ENCODE results near the gene PROKR1.
A peak's percentile ranks its signal among the peaks of the same experiment; 100 is the strongest.

Gene PROKR1

GRCh38 chr2:68627615-68628014 is 15.8 kb upstream of the PROKR1 start:
- TF ChIP-seq CTCF (IDR thresholded peaks at IDR 0.05; ENCODE audit: low read depth, low read length) = no peak
- no peak overlapping the region for H3K4me3 ChIP-seq (replicated peaks in 1 of 2; ENCODE audit: low read depth in 2 of 2, low read length in 2 of 2)
- no peak for DNase-seq (ENCODE audit: low read depth in 2 of 2)

GRCh38 chr2:68632021-68632420 is 11.4 kb upstream of the PROKR1 start:
- H3K4me3 ChIP-seq (replicated peaks in 1 of 2; ENCODE audit: low read depth in 2 of 2, low read length in 2 of 2) = no peak overlapping the region
- DNase-seq (ENCODE audit: low read depth in 2 of 2) = peak; percentile 8 to 13
- no peak for TF ChIP-seq CTCF (IDR thresholded peaks at IDR 0.05; ENCODE audit: low read depth, low read length)

- no peak for DNase-seq (ENCODE audit: low read depth in 2 of 2)
- no peak overlapping the region for H3K4me3 ChIP-seq (replicated peaks in 1 of 2; ENCODE audit: low read depth in 2 of 2, low read length in 2 of 2)
- TF ChIP-seq CTCF (IDR thresholded peaks at IDR 0.05; ENCODE audit: low read depth, low read length) = no peak
Observed at GRCh38 chr2:68637047-68637446, 6.3 kb upstream of the PROKR1 start.

- peak overlapping the region; percentile 33 to 47 for H3K4me3 ChIP-seq (replicated peaks in 1 of 2; ENCODE audit: low read depth in 2 of 2, low read length in 2 of 2)
- no peak for TF ChIP-seq CTCF (IDR thresholded peaks at IDR 0.05; ENCODE audit: low read depth, low read length)
Observed at GRCh38 chr2:68643874-68644485, 601 bp downstream of the PROKR1 start.

GRCh38 chr2:68645523-68645922 is 2.1 kb downstream of the PROKR1 start:
- no peak for TF ChIP-seq CTCF (IDR thresholded peaks at IDR 0.05; ENCODE audit: low read depth, low read length)
- no peak overlapping the region for H3K4me3 ChIP-seq (replicated peaks in 1 of 2; ENCODE audit: low read depth in 2 of 2, low read length in 2 of 2)
- DNase-seq (ENCODE audit: low read depth in 2 of 2) = peak in 1 of 2 donors; percentile 22

More at GRCh38 chr2:68643874-68644485, 601 bp downstream of the PROKR1 start:
- no peak for DNase-seq (ENCODE audit: low read depth in 2 of 2)

GRCh38 chr2:68646303-68646702 is 2.9 kb downstream of the PROKR1 start:
- no peak for TF ChIP-seq CTCF (IDR thresholded peaks at IDR 0.05; ENCODE audit: low read depth, low read length)
- H3K4me3 ChIP-seq (replicated peaks in 1 of 2; ENCODE audit: low read depth in 2 of 2, low read length in 2 of 2) = no peak overlapping the region

GRCh38 chr2:68650645-68651044 is 7.3 kb downstream of the PROKR1 start:
- no peak overlapping the region for H3K4me3 ChIP-seq (replicated peaks in 1 of 2; ENCODE audit: low read depth in 2 of 2, low read length in 2 of 2)
- no peak for DNase-seq (ENCODE audit: low read depth in 2 of 2)
- no peak for TF ChIP-seq CTCF (IDR thresholded peaks at IDR 0.05; ENCODE audit: low read depth, low read length)

More at GRCh38 chr2:68646303-68646702, 2.9 kb downstream of the PROKR1 start:
- DNase-seq (ENCODE audit: low read depth in 2 of 2) = no peak
